Measurements from ENCODE around the gene CMTM8.

DNA sequence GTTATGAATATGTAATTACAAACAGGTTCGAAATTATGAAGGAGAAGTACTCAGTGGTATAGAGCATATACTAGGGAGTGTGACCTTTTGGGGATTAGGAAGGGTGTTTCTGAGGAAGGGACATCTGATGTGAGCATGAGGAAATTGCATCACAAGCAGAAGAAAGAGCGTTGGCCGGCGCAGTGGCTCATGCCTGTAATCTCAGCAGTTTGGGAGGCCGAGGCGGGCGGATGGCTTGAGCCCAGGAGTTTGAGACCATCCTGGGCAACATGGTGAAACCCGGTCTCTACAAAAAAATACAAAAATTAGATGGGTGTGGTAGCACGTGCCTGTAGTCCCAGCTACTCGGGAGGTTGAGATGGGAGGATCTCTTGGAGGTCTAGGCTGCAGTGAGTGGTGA, 160.1 kb downstream of the CMTM8 start:
- TF ChIP-seq, protein P1, sequence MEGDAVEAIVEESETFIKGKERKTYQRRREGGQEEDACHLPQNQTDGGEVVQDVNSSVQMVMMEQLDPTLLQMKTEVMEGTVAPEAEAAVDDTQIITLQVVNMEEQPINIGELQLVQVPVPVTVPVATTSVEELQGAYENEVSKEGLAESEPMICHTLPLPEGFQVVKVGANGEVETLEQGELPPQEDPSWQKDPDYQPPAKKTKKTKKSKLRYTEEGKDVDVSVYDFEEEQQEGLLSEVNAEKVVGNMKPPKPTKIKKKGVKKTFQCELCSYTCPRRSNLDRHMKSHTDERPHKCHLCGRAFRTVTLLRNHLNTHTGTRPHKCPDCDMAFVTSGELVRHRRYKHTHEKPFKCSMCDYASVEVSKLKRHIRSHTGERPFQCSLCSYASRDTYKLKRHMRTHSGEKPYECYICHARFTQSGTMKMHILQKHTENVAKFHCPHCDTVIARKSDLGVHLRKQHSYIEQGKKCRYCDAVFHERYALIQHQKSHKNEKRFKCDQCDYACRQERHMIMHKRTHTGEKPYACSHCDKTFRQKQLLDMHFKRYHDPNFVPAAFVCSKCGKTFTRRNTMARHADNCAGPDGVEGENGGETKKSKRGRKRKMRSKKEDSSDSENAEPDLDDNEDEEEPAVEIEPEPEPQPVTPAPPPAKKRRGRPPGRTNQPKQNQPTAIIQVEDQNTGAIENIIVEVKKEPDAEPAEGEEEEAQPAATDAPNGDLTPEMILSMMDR (conservative IDR thresholded peaks at IDR 0.05; ENCODE audit: low read depth in 2 of 2) = no peak
- no peak for TF ChIP-seq EZH2 (IDR thresholded peaks at IDR 0.05; ENCODE audit: low read depth, unreplicated experiment)
- TF ChIP-seq POLR2AphosphoS5 (IDR thresholded peaks at IDR 0.05; ENCODE audit: low read depth) = no peak
- no peak for TF ChIP-seq EZH2phosphoT487 (IDR thresholded peaks at IDR 0.05; ENCODE audit: unreplicated experiment)
- TF ChIP-seq, protein P2, sequence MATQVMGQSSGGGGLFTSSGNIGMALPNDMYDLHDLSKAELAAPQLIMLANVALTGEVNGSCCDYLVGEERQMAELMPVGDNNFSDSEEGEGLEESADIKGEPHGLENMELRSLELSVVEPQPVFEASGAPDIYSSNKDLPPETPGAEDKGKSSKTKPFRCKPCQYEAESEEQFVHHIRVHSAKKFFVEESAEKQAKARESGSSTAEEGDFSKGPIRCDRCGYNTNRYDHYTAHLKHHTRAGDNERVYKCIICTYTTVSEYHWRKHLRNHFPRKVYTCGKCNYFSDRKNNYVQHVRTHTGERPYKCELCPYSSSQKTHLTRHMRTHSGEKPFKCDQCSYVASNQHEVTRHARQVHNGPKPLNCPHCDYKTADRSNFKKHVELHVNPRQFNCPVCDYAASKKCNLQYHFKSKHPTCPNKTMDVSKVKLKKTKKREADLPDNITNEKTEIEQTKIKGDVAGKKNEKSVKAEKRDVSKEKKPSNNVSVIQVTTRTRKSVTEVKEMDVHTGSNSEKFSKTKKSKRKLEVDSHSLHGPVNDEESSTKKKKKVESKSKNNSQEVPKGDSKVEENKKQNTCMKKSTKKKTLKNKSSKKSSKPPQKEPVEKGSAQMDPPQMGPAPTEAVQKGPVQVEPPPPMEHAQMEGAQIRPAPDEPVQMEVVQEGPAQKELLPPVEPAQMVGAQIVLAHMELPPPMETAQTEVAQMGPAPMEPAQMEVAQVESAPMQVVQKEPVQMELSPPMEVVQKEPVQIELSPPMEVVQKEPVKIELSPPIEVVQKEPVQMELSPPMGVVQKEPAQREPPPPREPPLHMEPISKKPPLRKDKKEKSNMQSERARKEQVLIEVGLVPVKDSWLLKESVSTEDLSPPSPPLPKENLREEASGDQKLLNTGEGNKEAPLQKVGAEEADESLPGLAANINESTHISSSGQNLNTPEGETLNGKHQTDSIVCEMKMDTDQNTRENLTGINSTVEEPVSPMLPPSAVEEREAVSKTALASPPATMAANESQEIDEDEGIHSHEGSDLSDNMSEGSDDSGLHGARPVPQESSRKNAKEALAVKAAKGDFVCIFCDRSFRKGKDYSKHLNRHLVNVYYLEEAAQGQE (IDR thresholded peaks at IDR 0.05; ENCODE audit: unreplicated experiment) = no peak
- TF ChIP-seq, protein P3, sequence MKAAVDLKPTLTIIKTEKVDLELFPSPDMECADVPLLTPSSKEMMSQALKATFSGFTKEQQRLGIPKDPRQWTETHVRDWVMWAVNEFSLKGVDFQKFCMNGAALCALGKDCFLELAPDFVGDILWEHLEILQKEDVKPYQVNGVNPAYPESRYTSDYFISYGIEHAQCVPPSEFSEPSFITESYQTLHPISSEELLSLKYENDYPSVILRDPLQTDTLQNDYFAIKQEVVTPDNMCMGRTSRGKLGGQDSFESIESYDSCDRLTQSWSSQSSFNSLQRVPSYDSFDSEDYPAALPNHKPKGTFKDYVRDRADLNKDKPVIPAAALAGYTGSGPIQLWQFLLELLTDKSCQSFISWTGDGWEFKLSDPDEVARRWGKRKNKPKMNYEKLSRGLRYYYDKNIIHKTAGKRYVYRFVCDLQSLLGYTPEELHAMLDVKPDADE (IDR thresholded peaks at IDR 0.05) = no peak
- TF ChIP-seq CREB1 (CRISPR knock-in tag; IDR thresholded peaks at IDR 0.05; ENCODE audit: low read depth) = no peak
- no peak for TF ChIP-seq ZNF331 (CRISPR knock-in tag; IDR thresholded peaks at IDR 0.05; ENCODE audit: low read depth)
- no peak for TF ChIP-seq ZNF114 (CRISPR knock-in tag; IDR thresholded peaks at IDR 0.05)
- TF ChIP-seq JUNB (IDR thresholded peaks at IDR 0.05; ENCODE audit: unreplicated experiment) = no peak
- TF ChIP-seq NANOG (IDR thresholded peaks at IDR 0.05; ENCODE audit: borderline replicate concordance) = no peak
- TF ChIP-seq, protein P4, sequence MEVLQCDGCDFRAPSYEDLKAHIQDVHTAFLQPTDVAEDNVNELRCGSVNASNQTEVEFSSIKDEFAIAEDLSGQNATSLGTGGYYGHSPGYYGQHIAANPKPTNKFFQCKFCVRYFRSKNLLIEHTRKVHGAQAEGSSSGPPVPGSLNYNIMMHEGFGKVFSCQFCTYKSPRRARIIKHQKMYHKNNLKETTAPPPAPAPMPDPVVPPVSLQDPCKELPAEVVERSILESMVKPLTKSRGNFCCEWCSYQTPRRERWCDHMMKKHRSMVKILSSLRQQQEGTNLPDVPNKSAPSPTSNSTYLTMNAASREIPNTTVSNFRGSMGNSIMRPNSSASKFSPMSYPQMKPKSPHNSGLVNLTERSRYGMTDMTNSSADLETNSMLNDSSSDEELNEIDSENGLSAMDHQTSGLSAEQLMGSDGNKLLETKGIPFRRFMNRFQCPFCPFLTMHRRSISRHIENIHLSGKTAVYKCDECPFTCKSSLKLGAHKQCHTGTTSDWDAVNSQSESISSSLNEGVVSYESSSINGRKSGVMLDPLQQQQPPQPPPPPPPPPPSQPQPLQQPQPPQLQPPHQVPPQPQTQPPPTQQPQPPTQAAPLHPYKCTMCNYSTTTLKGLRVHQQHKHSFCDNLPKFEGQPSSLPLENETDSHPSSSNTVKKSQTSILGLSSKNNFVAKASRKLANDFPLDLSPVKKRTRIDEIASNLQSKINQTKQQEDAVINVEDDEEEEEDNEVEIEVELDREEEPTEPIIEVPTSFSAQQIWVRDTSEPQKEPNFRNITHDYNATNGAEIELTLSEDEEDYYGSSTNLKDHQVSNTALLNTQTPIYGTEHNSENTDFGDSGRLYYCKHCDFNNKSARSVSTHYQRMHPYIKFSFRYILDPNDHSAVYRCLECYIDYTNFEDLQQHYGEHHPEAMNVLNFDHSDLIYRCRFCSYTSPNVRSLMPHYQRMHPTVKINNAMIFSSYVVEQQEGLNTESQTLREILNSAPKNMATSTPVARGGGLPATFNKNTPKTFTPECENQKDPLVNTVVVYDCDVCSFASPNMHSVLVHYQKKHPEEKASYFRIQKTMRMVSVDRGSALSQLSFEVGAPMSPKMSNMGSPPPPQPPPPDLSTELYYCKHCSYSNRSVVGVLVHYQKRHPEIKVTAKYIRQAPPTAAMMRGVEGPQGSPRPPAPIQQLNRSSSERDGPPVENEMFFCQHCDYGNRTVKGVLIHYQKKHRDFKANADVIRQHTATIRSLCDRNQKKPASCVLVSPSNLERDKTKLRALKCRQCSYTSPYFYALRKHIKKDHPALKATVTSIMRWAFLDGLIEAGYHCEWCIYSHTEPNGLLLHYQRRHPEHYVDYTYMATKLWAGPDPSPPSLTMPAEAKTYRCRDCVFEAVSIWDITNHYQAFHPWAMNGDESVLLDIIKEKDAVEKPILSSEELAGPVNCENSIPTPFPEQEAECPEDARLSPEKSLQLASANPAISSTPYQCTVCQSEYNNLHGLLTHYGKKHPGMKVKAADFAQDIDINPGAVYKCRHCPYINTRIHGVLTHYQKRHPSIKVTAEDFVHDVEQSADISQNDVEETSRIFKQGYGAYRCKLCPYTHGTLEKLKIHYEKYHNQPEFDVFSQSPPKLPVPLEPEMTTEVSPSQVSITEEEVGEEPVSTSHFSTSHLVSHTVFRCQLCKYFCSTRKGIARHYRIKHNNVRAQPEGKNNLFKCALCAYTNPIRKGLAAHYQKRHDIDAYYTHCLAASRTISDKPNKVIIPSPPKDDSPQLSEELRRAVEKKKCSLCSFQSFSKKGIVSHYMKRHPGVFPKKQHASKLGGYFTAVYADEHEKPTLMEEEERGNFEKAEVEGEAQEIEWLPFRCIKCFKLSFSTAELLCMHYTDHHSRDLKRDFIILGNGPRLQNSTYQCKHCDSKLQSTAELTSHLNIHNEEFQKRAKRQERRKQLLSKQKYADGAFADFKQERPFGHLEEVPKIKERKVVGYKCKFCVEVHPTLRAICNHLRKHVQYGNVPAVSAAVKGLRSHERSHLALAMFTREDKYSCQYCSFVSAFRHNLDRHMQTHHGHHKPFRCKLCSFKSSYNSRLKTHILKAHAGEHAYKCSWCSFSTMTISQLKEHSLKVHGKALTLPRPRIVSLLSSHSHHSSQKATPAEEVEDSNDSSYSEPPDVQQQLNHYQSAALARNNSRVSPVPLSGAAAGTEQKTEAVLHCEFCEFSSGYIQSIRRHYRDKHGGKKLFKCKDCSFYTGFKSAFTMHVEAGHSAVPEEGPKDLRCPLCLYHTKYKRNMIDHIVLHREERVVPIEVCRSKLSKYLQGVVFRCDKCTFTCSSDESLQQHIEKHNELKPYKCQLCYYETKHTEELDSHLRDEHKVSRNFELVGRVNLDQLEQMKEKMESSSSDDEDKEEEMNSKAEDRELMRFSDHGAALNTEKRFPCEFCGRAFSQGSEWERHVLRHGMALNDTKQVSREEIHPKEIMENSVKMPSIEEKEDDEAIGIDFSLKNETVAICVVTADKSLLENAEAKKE (CRISPR knock-in tag; IDR thresholded peaks at IDR 0.05) = no peak
- TF ChIP-seq STAT1 (IDR thresholded peaks at IDR 0.05; ENCODE audit: unreplicated experiment) = no peak
